Fibroblast of mammary gland (primary cell): Measurements from ENCODE around the gene FABP1.

ENCODE experiments used
- DNase-seq: peaks from one replicate; pipeline ENCODE4 v3.0.0-alpha.2; 2010; ENCODE audit warnings: low read depth
- H3K4me3 ChIP-seq: 2 replicates; pipeline ENCODE4 v1.5.1; 2011; ENCODE audit warnings: low read depth, mild to moderate bottlenecking, low read length, moderate library complexity; ENCODE audit not compliant: control insufficient read depth
- CTCF ChIP-seq: conservative IDR thresholded peaks from 2 replicates; pipeline ENCODE4 v1.5.1; 2011; ENCODE audit warnings: low read depth, low read length, inconsistent platforms; ENCODE audit not compliant: control insufficient read depth, insufficient read depth

Gene FABP1

DNA sequence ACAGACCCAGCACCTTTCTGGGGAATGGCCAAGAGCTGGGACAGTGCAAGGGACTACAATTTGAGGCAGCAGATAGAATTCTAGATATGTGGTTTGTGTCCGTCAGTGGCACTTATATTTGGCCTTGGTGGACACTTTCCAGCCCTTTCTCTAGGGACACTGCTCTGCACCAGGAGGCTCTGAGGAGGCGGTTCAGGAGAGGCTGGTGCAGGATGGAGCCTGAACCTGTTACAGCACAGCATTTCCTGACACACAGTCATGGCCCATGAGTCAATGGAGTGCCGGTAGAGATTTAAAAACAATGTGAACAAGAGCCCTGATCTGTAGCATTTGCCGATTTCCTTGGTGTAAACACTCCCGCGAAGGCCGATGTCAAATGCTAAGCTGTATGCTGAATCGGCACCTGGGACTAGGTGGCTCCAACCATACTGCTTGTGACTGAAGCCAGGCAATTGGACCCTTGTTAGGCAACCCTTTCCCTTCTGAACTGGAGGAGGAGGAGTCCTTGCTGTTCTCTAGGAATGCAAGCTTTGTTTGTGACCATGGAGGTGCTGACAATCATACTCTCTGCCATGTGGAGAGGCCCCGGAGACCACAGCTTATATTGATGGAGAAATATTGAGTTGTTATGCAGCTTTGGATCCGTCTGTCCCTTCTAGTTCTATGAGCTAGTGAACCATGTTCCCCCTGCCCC is 11.9 kb downstream of the FABP1 start:
- no peak overlapping the region for H3K4me3 ChIP-seq
- no peak for DNase-seq
- TF ChIP-seq CTCF = no peak

- H3K4me3 ChIP-seq = no peak overlapping the region
- no peak for TF ChIP-seq CTCF
- DNase-seq = no peak
These were observed 13.0 kb downstream of the FABP1 start for GRCh38 chr2:88114889-88115288.

DNA sequence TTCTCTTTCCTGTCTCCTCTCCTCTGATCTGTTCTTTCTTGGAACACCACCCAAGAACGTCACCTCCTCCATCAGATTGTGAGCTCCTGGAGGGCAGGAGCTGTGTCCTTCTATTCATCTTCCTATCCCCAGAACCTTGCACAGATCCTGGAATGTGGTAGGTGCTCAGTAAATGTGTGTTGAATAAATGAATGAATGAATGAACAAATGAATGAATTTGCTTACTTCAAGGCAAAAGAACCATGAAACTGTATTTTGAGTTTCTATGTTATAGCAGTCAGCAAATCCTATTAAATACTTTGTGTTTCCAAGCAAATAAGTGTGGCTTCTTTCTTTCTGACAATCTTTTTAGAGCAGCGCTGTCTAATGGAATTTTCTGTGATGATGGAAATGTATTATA is 14.8 kb downstream of the FABP1 start:
- no peak for TF ChIP-seq CTCF
- DNase-seq = no peak
- H3K4me3 ChIP-seq = no peak overlapping the region

DNA sequence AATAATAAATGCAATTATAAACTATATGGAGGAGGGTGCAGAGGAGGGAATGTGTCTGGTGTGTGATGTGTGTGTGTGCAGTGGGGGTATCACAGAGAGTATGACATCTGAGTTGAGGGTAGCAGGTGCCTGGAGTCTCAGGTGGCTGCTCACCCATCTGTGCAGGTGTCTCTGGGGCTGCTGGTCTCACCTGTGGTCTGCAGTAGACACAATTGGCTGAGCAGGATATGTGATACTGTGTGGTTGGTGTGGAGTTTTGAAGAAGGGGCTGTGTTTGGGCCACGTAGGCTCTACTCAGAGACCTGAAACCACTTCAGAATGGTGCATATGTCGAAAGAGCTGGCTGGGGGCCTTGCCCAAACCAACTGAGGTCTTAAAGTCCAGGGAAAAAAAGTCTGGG is 17.0 kb downstream of the FABP1 start:
- TF ChIP-seq CTCF = no peak
- H3K4me3 ChIP-seq = no peak overlapping the region
- no peak for DNase-seq

DNA sequence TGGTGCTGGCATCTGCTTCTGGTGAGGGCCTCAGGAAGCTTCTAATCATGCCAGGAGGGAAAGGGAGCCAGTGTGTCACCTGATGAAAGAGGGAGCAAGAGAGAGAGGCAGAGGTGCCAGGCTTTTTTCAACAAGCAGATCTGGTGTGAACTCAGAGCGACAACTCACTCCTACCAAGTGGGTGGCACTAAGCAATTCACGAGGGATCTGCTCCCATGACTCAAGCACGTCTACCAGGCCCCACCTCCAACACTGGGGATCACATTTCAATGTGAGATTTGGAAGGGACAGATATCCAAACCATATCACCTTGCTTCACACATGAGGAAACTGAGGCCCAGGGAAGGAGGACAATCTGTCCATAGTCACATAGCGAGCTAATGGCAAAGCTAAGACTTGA is 19.1 kb downstream of the FABP1 start:
- no peak overlapping the region for H3K4me3 ChIP-seq
- DNase-seq = no peak
- TF ChIP-seq CTCF = no peak

- no peak for DNase-seq
- no peak for TF ChIP-seq CTCF
These were observed 27.4 kb downstream of the FABP1 start for GRCh38 chr2:88100489-88100858.

More at GRCh38 chr2:88100489-88100858, 27.4 kb downstream of the FABP1 start:
- no peak overlapping the region for H3K4me3 ChIP-seq
